Ovary (tissue), 9 donors: ENCODE measurements around the gene DYRK1A. TPM values are rescaled to one million over a fixed set of nuclear protein-coding genes. Genes with fewer than 3 reads are reported as not detected.

Experiments used
- DNase-seq, 5 donors: peaks; one replicate each; pipeline ENCODE4 v3.0.0-alpha.2; 2019 to 2020
- H3K27ac ChIP-seq, 2 donors: fragments of 200-600 bp; one replicate each; pipeline versions ENCODE4 v1.5.1 to v1.8.0; 2019 to 2022
- H3K27me3 ChIP-seq: fragments of 200-600 bp; one replicate; pipeline ENCODE4 v1.8.0; 2022
- H3K36me3 ChIP-seq: fragments of 200-600 bp; sonication (generic); one replicate; pipeline ENCODE4 v1.5.1; 2019
- H3K4me1 ChIP-seq: one replicate; pipeline ENCODE4 v1.8.1; 2013; ENCODE audit warnings: mild to moderate bottlenecking, moderate library complexity; ENCODE audit not compliant: insufficient read depth
- H3K4me3 ChIP-seq: fragments of 200-600 bp; sonication (generic); one replicate; pipeline ENCODE4 v1.5.1; 2017
- H3K9me3 ChIP-seq, 2 donors: fragments of 200-600 bp in 1 of 2; sonication (generic) in 1 of 2; one replicate each; pipeline versions ENCODE4 v1.5.1 to v1.8.1; 2013 to 2019; ENCODE audit warnings: mild to moderate bottlenecking in 1 of 2, moderate library complexity in 1 of 2
- CTCF ChIP-seq, 3 donors: fragments of 450-650 bp in 2 of 3; fragments of 200-600 bp in 1 of 3; IDR thresholded peaks; one replicate each; pipeline versions ENCODE4 v1.5.1 to v1.8.0; 2016 to 2022; ENCODE audit warnings: antibody characterized with exemption in 3 of 3, mild to moderate bottlenecking in 1 of 3
- EP300 ChIP-seq: sonication (generic); formaldehyde crosslinking; IDR thresholded peaks from one replicate; pipeline ENCODE4 v1.6.1; 2017; ENCODE audit warnings: antibody characterized with exemption
- POLR2A ChIP-seq: fragments of 450-650 bp; IDR thresholded peaks from one replicate; pipeline ENCODE4 v1.6.1; 2017; ENCODE audit warnings: antibody characterized with exemption, mild to moderate bottlenecking, moderate library complexity
- WGBS, 3 donors: extraction: QIAGEN DNeasy Blood & Tissue Kit in 1 of 3; methylation state at CpG; one replicate each; pipeline versions ENCODE4 v1.1.5 to v1.1.7; 2013 to 2017; 5-methylcytosine and 5-hydroxymethylcytosine counted together
- intact Hi-C, 4 donors: fragments of 100-400 bp; cut with DNase I; formaldehyde crosslinking; loops; one replicate each; pipeline versions ENCODE4 v1.11.0 to v1.15.1; 2022 to 2023
- polyA plus RNA-seq, 2 donors: library from polyadenylated mRNA; stranded (reverse); fragments of 200-250 nt in 1 of 2; fragments of 350-450 nt in 1 of 2; fragmentation: Illumina TruSeq in 1 of 2; extraction: RNeasy Lipid Tissue Mini Kit (QIAGEN cat#74804) in 1 of 2; gene quantifications; one replicate each; pipeline ENCODE4 v1.2.3, GENCODE V29; 2013 to 2014
- total RNA-seq, 7 donors: library from RNA; depleted of rRNA in 2 of 7; stranded (reverse); fragments of >200 nt in 2 of 7; fragmentation: NEBNext Ultra II Directional in 3 of 7; extraction: Animal tissue kit (Norgen Biotek cat#: 25700) in 3 of 7; gene quantifications; one replicate each; pipeline versions ENCODE4 v1.1.0 to v1.2.4, GENCODE V29; 2016 to 2023
- donor health status: DM: no; HTN: no; CAD: no; lungs with moderate emphysema.
- donor health status: DM: no; HTN: no; CAD: no.
- donor health status: Bipolar disorder and iron deficiency.
- donor health status: DM: yes; HTN: yes; CAD: no.
- donor health status: DM: no; HTN: no; CAD: no.
- donor health status: DM: yes; HTN: yes; CAD: no.

DYRK1A gene
- total and polyA plus RNA-seq, 9 donors: 30.9 to 89.0 (median 73.9) TPM

GRCh38 chr21:37422382-37422781, 55.8 kb downstream of the DYRK1A start:
- H3K36me3 ChIP-seq: no peaks in the 10 kb centered on the region
- H3K9me3 ChIP-seq: no peaks in the 10 kb centered on the region
- H3K27me3 ChIP-seq: no peaks in the 10 kb centered on the region
- no peak for TF ChIP-seq CTCF (IDR thresholded peaks at IDR 0.05)
- TF ChIP-seq POLR2A: no peak
- no peak for TF ChIP-seq EP300
- no peak overlapping the region for H3K27ac ChIP-seq
- peaks cover 1% of the 10 kb centered on the region for H3K4me1 ChIP-seq
- H3K4me3 ChIP-seq: no peak overlapping the region
- no peak for DNase-seq
- intact Hi-C loops: no loop called here
- 94 to 100% (median 100%) methylated on average over 1 of the region's 1 CpG for WGBS, 3 donors

- Histone ChIP-seq H3K4me3 (no peak overlapping the region), H3K27me3 (no peaks in the 10 kb centered on the region), H3K4me1 (peaks cover 1% of the 10 kb centered on the region), H3K9me3 (no peaks in the 10 kb centered on the region), H3K36me3 (no peaks in the 10 kb centered on the region), H3K27ac (no peak overlapping the region)
- intact Hi-C loops: no loop called here
- no peak for DNase-seq
- 47 to 48% (median 48%) methylated on average over 2 of the region's 2 CpGs for WGBS, 3 donors
- TF ChIP-seq EP300 (no peak), CTCF (IDR thresholded peaks at IDR 0.05) (no peak), POLR2A (no peak)
Observed at GRCh38 chr21:37423103-37423502, 56.5 kb downstream of the DYRK1A start.

GRCh38 chr21:37424396-37424795, 57.8 kb downstream of the DYRK1A start:
- TF ChIP-seq POLR2A: no peak
- TF ChIP-seq EP300: no peak
- Histone ChIP-seq H3K4me1 (peaks cover 3% of the 10 kb centered on the region), H3K4me3 (no peak overlapping the region), H3K9me3 (no peaks in the 10 kb centered on the region), H3K27me3 (no peaks in the 10 kb centered on the region), H3K27ac (no peak overlapping the region), H3K36me3 (no peaks in the 10 kb centered on the region)
- WGBS, 3 donors: 51 to 64% (median 59%) methylated on average over 1 of the region's 1 CpG
- no peak for DNase-seq
- intact Hi-C loops: no loop called here

GRCh38 chr21:37425001-37425400, 58.4 kb downstream of the DYRK1A start:
- no peaks in the 10 kb centered on the region for H3K36me3 ChIP-seq
- H3K27me3 ChIP-seq: no peaks in the 10 kb centered on the region
- no peak for TF ChIP-seq EP300
- no peak for TF ChIP-seq CTCF (IDR thresholded peaks at IDR 0.05)
- no peak for TF ChIP-seq POLR2A
- H3K4me3 ChIP-seq: no peak overlapping the region
- peaks cover 4% of the 10 kb centered on the region for H3K4me1 ChIP-seq
- no peak for DNase-seq
- intact Hi-C loops: no loop called here
- H3K9me3 ChIP-seq: no peaks in the 10 kb centered on the region
- H3K27ac ChIP-seq: no peak overlapping the region
- 26 to 44% (median 37%) methylated on average over 3 of the region's 3 CpGs for WGBS, 3 donors

GRCh38 chr21:37425684-37426083, 59.1 kb downstream of the DYRK1A start:
- DNase-seq: no peak
- H3K27me3 ChIP-seq: no peaks in the 10 kb centered on the region
- no peak overlapping the region for H3K27ac ChIP-seq
- H3K4me3 ChIP-seq: no peak overlapping the region
- no peaks in the 10 kb centered on the region for H3K36me3 ChIP-seq
- intact Hi-C loops: no loop called here
- TF ChIP-seq POLR2A (no peak), CTCF (IDR thresholded peaks at IDR 0.05) (no peak), EP300 (no peak)
- H3K4me1 ChIP-seq: peaks cover 7% of the 10 kb centered on the region
- WGBS, 3 donors: 89 to 96% (median 94%) methylated on average over 2 of the region's 2 CpGs
- no peaks in the 10 kb centered on the region for H3K9me3 ChIP-seq
